ENCODE measurements around the gene BMPR1B.
"Not testable (repeated sequence)": the region's sequence is repeated elsewhere in the genome, so short reads cannot be mapped to it uniquely, and the experiment has no call there.

The BMPR1B gene

GRCh38 chr4:94841166-94841863, 83.6 kb downstream of the BMPR1B start:
- H3K9me3 Mint-ChIP-seq = not testable (repeated sequence)

GRCh38 chr4:94841864-94842221, 84.1 kb downstream of the BMPR1B start:
- Mint-ChIP-seq H3K27me3 (peaks cover 6% of the 10 kb centered on the region), H3K4me1 (ENCODE audit: low read depth) (no peaks in the 10 kb centered on the region), H3K36me3 (ENCODE audit: low read depth) (no peaks in the 10 kb centered on the region), H3K4me3 (no peak overlapping the region), H3K9me3 (peaks cover 5% of the 10 kb centered on the region), H3K27ac (no peak overlapping the region)

More at GRCh38 chr4:94841166-94841863, 83.6 kb downstream of the BMPR1B start:
- H3K27ac Mint-ChIP-seq; H3K27me3 Mint-ChIP-seq; H3K4me3 Mint-ChIP-seq; H3K4me1 Mint-ChIP-seq (ENCODE audit: low read depth); H3K36me3 Mint-ChIP-seq (ENCODE audit: low read depth): not testable (repeated sequence)

- Mint-ChIP-seq H3K4me1 (ENCODE audit: low read depth) (no peaks in the 10 kb centered on the region), H3K36me3 (ENCODE audit: low read depth) (no peaks in the 10 kb centered on the region), H3K9me3 (peaks cover 5% of the 10 kb centered on the region), H3K27me3 (peaks cover 6% of the 10 kb centered on the region), H3K27ac (no peak overlapping the region), H3K4me3 (no peak overlapping the region)
Measured at GRCh38 chr4:94843216-94843615, 85.5 kb downstream of the BMPR1B start.

- Mint-ChIP-seq H3K9me3 (peaks cover 5% of the 10 kb centered on the region), H3K36me3 (ENCODE audit: low read depth) (no peaks in the 10 kb centered on the region), H3K4me3 (no peak overlapping the region), H3K4me1 (ENCODE audit: low read depth) (no peaks in the 10 kb centered on the region), H3K27me3 (peaks cover 6% of the 10 kb centered on the region), H3K27ac (no peak overlapping the region)
Measured at GRCh38 chr4:94848326-94848725, 90.6 kb downstream of the BMPR1B start.

GRCh38 chr4:94849901-94850300, 92.1 kb downstream of the BMPR1B start:
- no peak overlapping the region for H3K4me3 Mint-ChIP-seq
- H3K27ac Mint-ChIP-seq = no peak overlapping the region
- H3K36me3 Mint-ChIP-seq (ENCODE audit: low read depth) = no peaks in the 10 kb centered on the region
- no peaks in the 10 kb centered on the region for H3K27me3 Mint-ChIP-seq
- H3K9me3 Mint-ChIP-seq = peaks cover 5% of the 10 kb centered on the region
- no peaks in the 10 kb centered on the region for H3K4me1 Mint-ChIP-seq (ENCODE audit: low read depth)

GRCh38 chr4:94852616-94853015, 94.9 kb downstream of the BMPR1B start:
- Mint-ChIP-seq H3K27ac (no peak overlapping the region), H3K27me3 (no peaks in the 10 kb centered on the region), H3K36me3 (ENCODE audit: low read depth) (no peaks in the 10 kb centered on the region), H3K4me3 (no peak overlapping the region), H3K4me1 (ENCODE audit: low read depth) (no peaks in the 10 kb centered on the region), H3K9me3 (no peaks in the 10 kb centered on the region)

- no peak overlapping the region for H3K4me3 Mint-ChIP-seq
- H3K9me3 Mint-ChIP-seq = no peaks in the 10 kb centered on the region
- H3K27ac Mint-ChIP-seq = no peak overlapping the region
- no peaks in the 10 kb centered on the region for H3K36me3 Mint-ChIP-seq (ENCODE audit: low read depth)
- no peaks in the 10 kb centered on the region for H3K4me1 Mint-ChIP-seq (ENCODE audit: low read depth)
- no peaks in the 10 kb centered on the region for H3K27me3 Mint-ChIP-seq
Measured at GRCh38 chr4:94856030-94856429, 98.3 kb downstream of the BMPR1B start.

GRCh38 chr4:94870146-94870545, 112.4 kb downstream of the BMPR1B start:
- Mint-ChIP-seq H3K4me3 (no peak overlapping the region), H3K27me3 (no peaks in the 10 kb centered on the region), H3K36me3 (ENCODE audit: low read depth) (no peaks in the 10 kb centered on the region), H3K27ac (no peak overlapping the region), H3K4me1 (ENCODE audit: low read depth) (no peaks in the 10 kb centered on the region), H3K9me3 (no peaks in the 10 kb centered on the region)

- Mint-ChIP-seq H3K4me3 (no peak overlapping the region), H3K27ac (no peak overlapping the region), H3K4me1 (ENCODE audit: low read depth) (no peaks in the 10 kb centered on the region), H3K27me3 (no peaks in the 10 kb centered on the region), H3K36me3 (ENCODE audit: low read depth) (no peaks in the 10 kb centered on the region), H3K9me3 (no peaks in the 10 kb centered on the region)
Measured at GRCh38 chr4:94871644-94872305, 114.0 kb downstream of the BMPR1B start.

- H3K27ac Mint-ChIP-seq = no peak overlapping the region
- no peaks in the 10 kb centered on the region for H3K36me3 Mint-ChIP-seq (ENCODE audit: low read depth)
- no peaks in the 10 kb centered on the region for H3K9me3 Mint-ChIP-seq
- H3K4me1 Mint-ChIP-seq (ENCODE audit: low read depth) = no peaks in the 10 kb centered on the region
- no peak overlapping the region for H3K4me3 Mint-ChIP-seq
- no peaks in the 10 kb centered on the region for H3K27me3 Mint-ChIP-seq
Measured at GRCh38 chr4:94877973-94878372, 120.2 kb downstream of the BMPR1B start.

GRCh38 chr4:94880956-94881355, 123.2 kb downstream of the BMPR1B start:
- Mint-ChIP-seq H3K4me3 (no peak overlapping the region), H3K27me3 (peaks cover 5% of the 10 kb centered on the region), H3K27ac (no peak overlapping the region), H3K9me3 (no peaks in the 10 kb centered on the region), H3K4me1 (ENCODE audit: low read depth) (no peaks in the 10 kb centered on the region), H3K36me3 (ENCODE audit: low read depth) (no peaks in the 10 kb centered on the region)

GRCh38 chr4:94882756-94883155, 125.0 kb downstream of the BMPR1B start:
- no peaks in the 10 kb centered on the region for H3K4me1 Mint-ChIP-seq (ENCODE audit: low read depth)
- H3K27me3 Mint-ChIP-seq = peaks cover 5% of the 10 kb centered on the region
- H3K27ac Mint-ChIP-seq = no peak overlapping the region
- no peaks in the 10 kb centered on the region for H3K36me3 Mint-ChIP-seq (ENCODE audit: low read depth)
- no peaks in the 10 kb centered on the region for H3K9me3 Mint-ChIP-seq
- H3K4me3 Mint-ChIP-seq = no peak overlapping the region

- no peaks in the 10 kb centered on the region for H3K4me1 Mint-ChIP-seq (ENCODE audit: low read depth)
- peaks cover 5% of the 10 kb centered on the region for H3K27me3 Mint-ChIP-seq
- H3K27ac Mint-ChIP-seq = no peak overlapping the region
- no peak overlapping the region for H3K4me3 Mint-ChIP-seq
- H3K36me3 Mint-ChIP-seq (ENCODE audit: low read depth) = no peaks in the 10 kb centered on the region
- H3K9me3 Mint-ChIP-seq = no peaks in the 10 kb centered on the region
Measured at GRCh38 chr4:94887027-94887426, 129.3 kb downstream of the BMPR1B start.

GRCh38 chr4:94889523-94889922, 131.8 kb downstream of the BMPR1B start:
- H3K9me3 Mint-ChIP-seq = no peaks in the 10 kb centered on the region
- H3K4me1 Mint-ChIP-seq (ENCODE audit: low read depth) = no peaks in the 10 kb centered on the region
- no peaks in the 10 kb centered on the region for H3K36me3 Mint-ChIP-seq (ENCODE audit: low read depth)
- no peak overlapping the region for H3K4me3 Mint-ChIP-seq
- peaks cover 5% of the 10 kb centered on the region for H3K27me3 Mint-ChIP-seq
- H3K27ac Mint-ChIP-seq = no peak overlapping the region

GRCh38 chr4:94889946-94890345, 132.2 kb downstream of the BMPR1B start:
- Mint-ChIP-seq H3K4me1 (ENCODE audit: low read depth) (no peaks in the 10 kb centered on the region), H3K9me3 (no peaks in the 10 kb centered on the region), H3K36me3 (ENCODE audit: low read depth) (no peaks in the 10 kb centered on the region), H3K4me3 (no peak overlapping the region), H3K27ac (no peak overlapping the region), H3K27me3 (peaks cover 3% of the 10 kb centered on the region)

- no peaks in the 10 kb centered on the region for H3K9me3 Mint-ChIP-seq
- no peaks in the 10 kb centered on the region for H3K36me3 Mint-ChIP-seq (ENCODE audit: low read depth)
- H3K27me3 Mint-ChIP-seq = no peaks in the 10 kb centered on the region
- no peak overlapping the region for H3K4me3 Mint-ChIP-seq
- H3K27ac Mint-ChIP-seq = no peak overlapping the region
- no peaks in the 10 kb centered on the region for H3K4me1 Mint-ChIP-seq (ENCODE audit: low read depth)
Measured at GRCh38 chr4:94890579-94890978, 132.8 kb downstream of the BMPR1B start.

Data from stimulated activated naive CD8-positive, alpha-beta T cell treated with anti-CD3 and anti-CD28 coated beads, Interleukin-15, Interleukin-2, amounts not matched to agents 100 ng/mL and 50 ng/mL, for 24 hours (primary cell).